ENCODE measurements around the gene RAB40C.

- TF ChIP-seq POLR2A (IDR thresholded peaks at IDR 0.05) (no peak), CTCF (IDR thresholded peaks at IDR 0.05) (no peak), POLR2AphosphoS5 (IDR thresholded peaks at IDR 0.05) (no peak)
Measured at GRCh38 chr16:568401-569258, 21.2 kb upstream of the RAB40C start.
